ENCODE measurements around the gene AHI1.
"Not testable (repeated sequence)": the region's sequence is repeated elsewhere in the genome, so short reads cannot be mapped to it uniquely, and the experiment has no call there.

Gene AHI1

DNA sequence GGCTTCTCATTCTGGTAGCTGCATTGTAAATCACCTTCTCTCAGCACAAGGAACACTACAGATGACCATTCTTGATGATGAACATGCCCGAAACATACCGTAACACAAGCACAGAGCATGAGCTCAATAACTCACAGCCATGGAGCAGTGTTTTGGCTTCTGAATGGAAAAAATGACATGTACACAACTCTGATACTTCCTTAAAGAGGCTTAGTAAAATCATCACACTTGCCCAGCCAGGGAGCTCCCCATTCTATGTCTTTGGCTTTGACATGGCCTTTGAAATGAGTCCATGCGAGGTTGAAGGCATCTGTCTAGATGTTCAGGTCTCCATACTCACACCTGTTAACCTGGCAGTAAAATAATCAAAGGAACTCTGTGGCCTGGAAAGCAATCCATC is 228.8 kb downstream of the AHI1 start:
- Mint-ChIP-seq H3K36me3 (no peaks in the 10 kb centered on the region), H3K27ac (no peak overlapping the region), H3K27me3 (no peaks in the 10 kb centered on the region), H3K4me1 (no peaks in the 10 kb centered on the region), H3K9me3 (no peaks in the 10 kb centered on the region), H3K4me3 (no peak overlapping the region)

DNA sequence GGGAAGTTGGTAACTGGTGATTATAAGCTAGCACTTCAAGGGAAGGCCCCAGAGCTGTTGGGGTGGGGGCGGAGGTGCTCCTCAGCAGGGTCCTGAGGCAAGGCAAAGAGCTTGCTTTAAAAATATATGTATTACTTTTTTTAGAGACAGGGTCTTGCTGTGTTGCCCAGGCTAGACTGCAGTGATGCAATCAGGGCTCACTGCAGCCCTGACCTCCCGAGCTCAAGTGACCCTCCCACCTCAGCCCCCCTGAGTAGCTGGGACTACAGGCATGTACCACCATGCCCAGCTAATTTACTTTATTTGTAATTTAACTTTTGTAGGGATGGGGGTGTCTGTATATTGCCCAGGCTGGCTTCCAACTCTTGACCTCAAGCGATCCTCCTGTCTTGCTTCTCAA is 229.3 kb downstream of the AHI1 start:
- Mint-ChIP-seq H3K9me3 (no peaks in the 10 kb centered on the region), H3K36me3 (no peaks in the 10 kb centered on the region), H3K27me3 (no peaks in the 10 kb centered on the region), H3K27ac (no peak overlapping the region), H3K4me1 (no peaks in the 10 kb centered on the region), H3K4me3 (no peak overlapping the region)

DNA sequence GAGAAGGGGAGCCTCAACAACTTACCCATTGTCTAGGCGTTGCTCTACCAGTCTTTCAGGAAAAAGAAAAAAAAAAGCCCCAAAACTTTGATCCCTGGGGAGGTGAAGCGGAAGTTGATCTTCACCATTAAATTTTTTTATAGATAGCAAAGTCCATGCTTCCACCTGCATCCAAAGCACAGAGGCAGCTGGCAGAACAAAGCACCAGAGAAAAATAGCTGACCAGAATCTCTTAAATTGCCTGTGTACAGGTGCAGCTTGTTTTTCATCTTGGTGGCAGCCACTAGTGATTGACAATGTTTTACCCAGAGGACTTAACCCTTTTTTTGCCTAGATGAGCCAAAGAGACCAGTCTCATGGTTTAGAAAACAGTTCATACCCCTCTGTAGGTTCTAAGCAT is 230.5 kb downstream of the AHI1 start:
- no peaks in the 10 kb centered on the region for H3K4me1 Mint-ChIP-seq
- H3K27me3 Mint-ChIP-seq: no peaks in the 10 kb centered on the region
- no peaks in the 10 kb centered on the region for H3K36me3 Mint-ChIP-seq
- no peaks in the 10 kb centered on the region for H3K9me3 Mint-ChIP-seq
- no peak overlapping the region for H3K27ac Mint-ChIP-seq
- no peak overlapping the region for H3K4me3 Mint-ChIP-seq

DNA sequence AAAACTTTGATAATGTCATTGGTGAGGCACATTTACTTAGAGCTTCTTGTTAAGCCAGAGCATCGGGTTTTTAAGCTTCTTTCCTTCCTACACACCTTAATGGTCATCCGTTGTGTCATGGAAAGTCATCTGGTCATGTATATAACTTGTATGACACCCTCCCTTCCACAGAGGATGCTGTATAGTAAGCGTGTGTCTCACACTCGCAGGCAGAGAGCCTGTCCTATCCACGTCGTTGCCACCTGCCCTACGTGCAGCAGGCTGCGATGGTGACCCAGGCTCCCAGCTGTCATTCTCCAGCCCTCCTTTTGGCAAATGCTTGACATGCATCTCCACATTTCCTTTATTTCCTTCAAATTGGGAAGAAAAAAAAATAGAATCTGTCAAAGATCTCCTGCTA is 230.9 kb downstream of the AHI1 start:
- no peak overlapping the region for H3K4me3 Mint-ChIP-seq
- H3K36me3 Mint-ChIP-seq: no peaks in the 10 kb centered on the region
- H3K27ac Mint-ChIP-seq: no peak overlapping the region
- no peaks in the 10 kb centered on the region for H3K4me1 Mint-ChIP-seq
- no peaks in the 10 kb centered on the region for H3K27me3 Mint-ChIP-seq
- H3K9me3 Mint-ChIP-seq: no peaks in the 10 kb centered on the region

DNA sequence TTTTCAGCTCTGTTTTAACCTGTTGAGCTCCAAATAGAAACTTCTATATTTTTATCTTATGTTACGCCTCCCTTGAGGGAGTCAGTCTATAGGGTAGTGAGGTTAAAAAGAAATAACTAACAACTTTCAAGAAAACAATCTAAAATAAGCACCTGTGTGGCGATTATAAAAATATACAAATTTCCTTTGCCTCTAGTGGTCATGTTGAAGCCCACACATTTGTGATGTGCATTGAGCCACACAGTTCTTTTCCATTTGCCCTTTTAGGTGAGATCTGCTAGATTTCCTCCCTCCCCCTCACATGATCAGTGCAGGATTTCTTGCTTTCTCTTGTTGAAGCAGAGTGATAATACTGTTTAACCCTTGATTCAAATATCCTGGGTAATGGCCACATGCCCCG is 232.3 kb downstream of the AHI1 start:
- no peak overlapping the region for H3K27ac Mint-ChIP-seq
- H3K4me3 Mint-ChIP-seq: no peak overlapping the region
- no peaks in the 10 kb centered on the region for H3K9me3 Mint-ChIP-seq
- no peaks in the 10 kb centered on the region for H3K36me3 Mint-ChIP-seq
- H3K4me1 Mint-ChIP-seq: no peaks in the 10 kb centered on the region
- no peaks in the 10 kb centered on the region for H3K27me3 Mint-ChIP-seq

DNA sequence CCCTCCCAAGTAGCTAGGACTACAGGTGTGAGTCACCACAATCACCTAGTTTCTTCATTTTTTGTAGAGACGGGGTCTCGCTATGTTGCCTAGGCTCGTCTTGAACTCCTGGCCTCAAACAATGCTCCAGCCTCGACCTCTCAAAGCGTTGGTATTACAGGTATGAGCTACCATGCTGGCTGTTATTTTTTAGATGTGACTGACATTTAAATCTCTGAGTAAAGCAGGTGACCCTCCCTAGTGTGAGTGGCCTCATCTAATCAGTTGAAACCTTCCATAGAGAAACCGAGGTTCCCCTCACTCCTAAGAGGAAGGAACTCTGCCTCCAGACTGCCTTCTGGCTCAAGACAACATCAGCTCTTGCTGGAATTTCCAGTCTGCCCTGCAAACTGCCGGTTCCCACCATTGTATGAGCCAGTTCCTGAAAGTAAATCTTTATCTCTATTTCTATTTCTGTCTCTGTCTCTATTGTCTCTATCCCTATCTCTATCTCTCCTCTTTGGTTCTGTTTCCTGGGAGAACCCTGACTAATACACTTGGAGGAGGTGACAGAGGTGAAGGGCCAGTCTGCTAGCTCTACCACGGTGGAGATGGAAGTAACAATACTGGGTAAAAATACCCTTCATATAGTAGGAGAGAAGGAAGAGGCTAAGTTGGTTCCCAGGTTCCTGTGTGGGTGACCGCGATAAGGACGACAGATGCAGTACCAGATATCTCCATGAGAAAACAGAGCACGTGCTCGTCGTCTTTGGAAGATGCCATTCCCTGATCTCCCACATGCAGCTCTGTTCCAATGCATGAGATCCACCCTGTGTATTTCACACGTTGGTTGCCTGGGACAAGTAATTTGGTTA is 235.4 kb downstream of the AHI1 start:
- no peaks in the 10 kb centered on the region for H3K36me3 Mint-ChIP-seq
- no peak overlapping the region for H3K27ac Mint-ChIP-seq
- no peaks in the 10 kb centered on the region for H3K9me3 Mint-ChIP-seq
- H3K4me1 Mint-ChIP-seq: no peaks in the 10 kb centered on the region
- no peak overlapping the region for H3K4me3 Mint-ChIP-seq
- peaks cover 3% of the 10 kb centered on the region for H3K27me3 Mint-ChIP-seq

DNA sequence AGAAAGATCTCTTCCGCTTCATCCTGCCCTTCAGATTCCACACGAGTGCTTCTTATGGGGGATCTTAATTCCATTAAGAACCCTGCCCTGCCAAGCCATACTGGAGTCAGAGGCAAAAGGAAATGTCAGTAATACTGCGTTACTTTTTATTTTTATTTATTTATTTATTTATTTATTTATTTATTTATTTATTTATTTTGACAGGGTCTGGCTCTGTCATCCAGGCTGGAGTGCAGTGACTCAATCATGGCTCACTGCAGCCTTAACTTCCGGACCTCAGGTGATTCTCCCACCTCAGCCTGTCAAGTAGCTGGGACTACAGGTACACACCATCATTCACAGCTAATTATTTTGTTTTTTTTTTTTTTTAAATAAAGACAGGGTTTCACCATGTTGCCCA is 236.9 kb downstream of the AHI1 start:
- H3K9me3 Mint-ChIP-seq: no peaks in the 10 kb centered on the region
- H3K27ac Mint-ChIP-seq: no peak overlapping the region
- H3K4me3 Mint-ChIP-seq: no peak overlapping the region
- no peaks in the 10 kb centered on the region for H3K36me3 Mint-ChIP-seq
- H3K27me3 Mint-ChIP-seq: peaks cover 3% of the 10 kb centered on the region
- H3K4me1 Mint-ChIP-seq: no peaks in the 10 kb centered on the region

DNA sequence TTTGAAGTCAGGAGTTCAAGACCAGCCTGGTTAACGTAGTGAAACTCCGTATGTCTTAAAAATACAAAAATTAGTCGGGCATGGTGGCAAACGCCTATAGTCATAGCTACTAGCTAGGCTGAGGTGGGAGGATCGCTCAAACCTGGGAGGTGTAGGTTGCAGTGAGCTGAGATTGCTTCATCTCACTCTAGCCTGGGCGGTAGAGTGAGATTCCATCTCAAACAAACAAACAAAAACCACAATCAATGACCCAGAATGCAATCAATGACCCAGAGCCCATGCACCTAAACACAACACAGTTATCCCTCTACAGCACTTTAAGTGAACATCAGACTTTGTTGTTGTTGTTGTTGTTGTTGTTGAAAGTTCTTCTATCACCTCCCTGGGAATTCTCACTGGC is 238.6 kb downstream of the AHI1 start:
- Mint-ChIP-seq H3K27me3 (peaks cover 3% of the 10 kb centered on the region), H3K4me3 (no peak overlapping the region), H3K4me1 (no peaks in the 10 kb centered on the region), H3K36me3 (no peaks in the 10 kb centered on the region), H3K9me3 (no peaks in the 10 kb centered on the region), H3K27ac (no peak overlapping the region)

DNA sequence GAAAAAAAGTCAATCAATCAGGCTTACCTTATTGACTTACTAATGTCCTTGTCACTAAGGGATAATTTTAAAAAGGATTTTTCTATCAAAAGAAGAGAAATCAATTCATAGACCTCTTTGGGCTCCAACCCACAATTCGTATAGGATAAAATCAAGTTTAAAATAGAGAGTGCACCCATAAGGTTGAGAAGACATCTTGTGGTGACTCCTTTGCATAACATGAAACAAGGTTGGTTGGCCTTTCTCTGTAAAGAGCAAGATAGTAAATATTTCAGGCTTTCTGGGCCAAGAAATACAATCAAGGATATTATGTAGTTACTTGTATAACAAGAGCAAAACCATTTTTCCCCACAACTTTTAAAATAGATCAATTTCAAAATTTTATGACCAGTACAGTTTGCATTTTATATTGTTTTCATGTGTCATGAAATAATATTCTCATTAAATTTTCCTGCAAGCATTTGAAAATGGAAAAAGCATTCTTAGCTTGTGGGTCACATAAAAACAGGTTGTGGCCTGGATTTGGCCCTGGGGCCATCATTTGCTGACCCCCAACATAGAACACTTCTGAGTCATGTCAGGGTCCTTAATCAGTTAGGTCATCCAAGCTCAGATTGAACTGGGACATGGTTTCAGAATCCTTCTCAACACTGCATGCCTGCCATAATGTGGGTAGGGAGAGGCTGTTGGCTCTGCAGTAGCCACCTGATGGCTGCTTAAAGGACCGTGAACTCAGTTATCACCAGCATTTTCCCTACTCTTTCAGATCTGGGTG is 239.7 kb downstream of the AHI1 start:
- peaks cover 3% of the 10 kb centered on the region for H3K27me3 Mint-ChIP-seq
- H3K36me3 Mint-ChIP-seq: no peaks in the 10 kb centered on the region
- no peaks in the 10 kb centered on the region for H3K9me3 Mint-ChIP-seq
- H3K27ac Mint-ChIP-seq: no peak overlapping the region
- H3K4me1 Mint-ChIP-seq: no peaks in the 10 kb centered on the region
- H3K4me3 Mint-ChIP-seq: no peak overlapping the region

DNA sequence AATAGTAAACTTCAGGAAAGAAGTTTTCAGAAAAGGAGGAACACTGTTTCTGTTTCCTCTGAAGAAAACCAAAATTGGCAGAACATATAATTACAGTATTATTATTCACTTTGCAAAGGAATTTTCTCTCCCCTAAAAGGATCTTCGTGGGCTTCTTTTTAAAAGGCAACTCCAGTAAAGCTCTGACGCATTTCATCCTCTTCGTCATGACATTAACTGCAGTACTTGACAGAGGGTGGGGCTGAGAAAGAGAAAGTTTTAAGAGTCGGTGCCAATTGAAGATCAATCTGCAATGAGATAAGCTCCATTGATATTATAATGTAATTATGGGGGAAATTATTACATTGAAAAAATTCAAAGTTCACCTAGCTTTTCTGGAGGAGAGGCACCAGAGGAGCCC is 240.7 kb downstream of the AHI1 start:
- Mint-ChIP-seq H3K27me3 (peaks cover 3% of the 10 kb centered on the region), H3K4me1 (no peaks in the 10 kb centered on the region), H3K27ac (no peak overlapping the region), H3K9me3 (no peaks in the 10 kb centered on the region), H3K4me3 (no peak overlapping the region), H3K36me3 (no peaks in the 10 kb centered on the region)

DNA sequence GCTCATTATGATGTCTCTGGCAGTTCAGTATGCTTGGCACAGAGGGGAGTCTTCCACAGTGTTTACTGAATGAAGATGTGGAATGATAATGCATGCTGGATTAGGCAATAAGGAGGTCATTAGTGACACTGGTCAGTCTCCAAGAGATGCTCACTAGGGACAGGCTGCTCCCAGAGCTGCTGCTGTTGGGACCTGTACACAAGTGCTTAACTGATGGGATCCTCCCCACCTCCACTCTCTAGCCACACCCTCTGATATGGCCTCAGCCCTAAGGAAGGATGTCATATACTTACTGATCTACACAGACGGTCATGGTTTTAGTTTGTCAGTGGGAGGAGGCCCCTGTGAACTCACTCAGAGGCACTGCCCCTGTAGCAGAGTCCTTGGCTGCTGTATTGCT is 243.1 kb downstream of the AHI1 start:
- H3K4me1 Mint-ChIP-seq: peaks cover 7% of the 10 kb centered on the region
- no peaks in the 10 kb centered on the region for H3K9me3 Mint-ChIP-seq
- no peak overlapping the region for H3K4me3 Mint-ChIP-seq
- no peaks in the 10 kb centered on the region for H3K36me3 Mint-ChIP-seq
- no peak overlapping the region for H3K27ac Mint-ChIP-seq
- peaks cover 3% of the 10 kb centered on the region for H3K27me3 Mint-ChIP-seq

DNA sequence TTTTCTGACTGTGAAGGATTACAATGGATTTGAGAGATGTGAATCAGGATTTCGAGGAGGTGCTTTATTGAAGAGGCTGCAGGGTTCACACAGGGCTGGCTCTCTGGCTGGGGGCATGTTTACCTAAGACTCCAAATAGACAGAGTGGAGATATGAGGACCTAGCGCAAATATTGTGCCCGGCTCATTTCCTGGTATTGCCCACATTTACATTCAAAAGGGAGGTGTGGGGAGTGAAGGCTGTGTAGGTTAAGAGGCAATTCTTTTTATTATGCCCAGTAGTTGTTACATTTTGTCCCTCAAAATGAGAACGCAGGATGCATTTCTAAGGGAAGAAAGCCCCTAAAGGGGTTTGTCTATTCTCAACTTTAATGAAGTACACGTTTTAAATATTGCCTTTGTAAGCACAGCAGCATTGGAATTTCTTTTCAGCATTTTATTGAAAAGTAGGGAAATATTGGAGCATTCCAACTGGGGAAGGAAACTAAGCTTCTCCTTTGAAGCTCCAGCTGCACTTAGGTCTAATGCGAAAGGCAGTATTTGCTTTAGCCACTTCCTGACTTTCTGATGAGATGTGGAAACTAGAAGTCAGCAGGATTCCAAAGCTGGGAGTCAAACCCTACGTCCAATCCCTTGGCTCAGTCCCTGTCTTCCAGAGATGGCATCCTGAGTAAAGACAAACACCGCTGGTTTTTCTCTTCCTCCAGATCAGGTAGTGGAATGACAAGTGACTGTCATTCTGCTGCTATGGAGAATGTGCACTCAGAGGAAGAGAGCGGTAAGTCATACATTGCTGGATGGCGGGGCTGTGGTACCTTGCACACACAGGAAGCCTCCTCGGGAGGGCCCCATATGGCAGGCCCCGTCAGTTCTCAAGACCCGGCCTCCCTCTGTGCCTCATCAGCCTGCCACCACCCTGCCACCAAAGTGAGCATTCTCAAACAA is 245.8 kb downstream of the AHI1 start:
- Mint-ChIP-seq H3K36me3 (no peaks in the 10 kb centered on the region), H3K4me3 (no peak overlapping the region), H3K4me1 (peaks cover 8% of the 10 kb centered on the region), H3K27ac (no peak overlapping the region), H3K9me3 (no peaks in the 10 kb centered on the region), H3K27me3 (no peaks in the 10 kb centered on the region)

DNA sequence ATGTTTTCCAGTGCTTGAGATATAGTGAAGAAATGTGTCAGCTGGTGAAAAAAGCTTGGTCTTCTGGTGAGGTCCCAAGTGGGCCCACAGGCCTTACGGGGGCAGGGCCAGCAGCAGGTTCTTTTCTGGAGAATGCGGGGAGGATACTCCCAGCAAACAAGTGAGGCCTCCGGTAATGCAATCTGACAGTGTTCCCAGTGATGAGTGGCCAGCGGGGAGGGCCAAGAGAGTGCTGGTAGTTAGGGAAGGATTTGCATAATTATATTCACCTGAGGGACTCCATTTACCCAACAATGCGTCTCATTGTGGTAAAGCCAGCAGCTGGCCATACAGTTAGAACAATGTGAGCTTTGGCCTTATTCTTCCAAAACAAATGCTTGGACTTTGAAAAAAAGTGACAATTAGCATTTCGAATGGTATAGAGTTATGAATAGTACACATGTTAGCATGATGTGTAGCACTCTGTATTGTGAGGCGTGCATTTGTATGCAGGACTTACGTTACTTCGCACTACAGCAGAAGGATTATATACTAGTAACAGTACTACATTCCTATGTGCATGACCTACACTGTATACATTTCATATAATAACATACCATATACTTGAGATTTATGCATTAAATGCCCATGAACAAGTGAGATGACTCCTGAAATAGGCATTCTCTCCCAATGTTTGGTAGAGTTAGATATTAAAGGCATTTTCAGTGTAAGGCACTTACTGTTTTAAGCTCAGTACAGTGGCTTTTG is 246.6 kb downstream of the AHI1 start:
- Mint-ChIP-seq H3K27ac (no peak overlapping the region), H3K9me3 (no peaks in the 10 kb centered on the region), H3K36me3 (no peaks in the 10 kb centered on the region), H3K27me3 (no peaks in the 10 kb centered on the region), H3K4me1 (peaks cover 8% of the 10 kb centered on the region), H3K4me3 (no peak overlapping the region)

DNA sequence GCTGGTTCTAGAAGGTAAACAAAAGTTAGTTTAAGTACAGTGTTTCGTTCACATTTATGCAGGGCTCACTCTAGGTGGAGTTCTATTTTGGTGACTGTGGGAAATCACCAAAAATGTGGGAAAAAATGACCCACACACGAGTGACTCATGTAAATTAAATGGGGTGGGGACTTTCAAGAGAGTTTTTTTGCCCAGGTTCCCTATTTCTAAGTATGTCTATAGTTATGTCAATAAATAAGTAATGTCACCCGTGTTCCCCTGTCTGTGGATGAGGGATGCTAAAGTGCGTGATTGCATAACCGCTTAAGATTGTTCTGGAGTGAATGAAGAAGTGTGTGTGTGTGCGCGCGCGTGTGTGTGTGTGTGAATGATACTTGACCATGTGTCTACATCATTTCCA is 247.3 kb downstream of the AHI1 start:
- H3K9me3 Mint-ChIP-seq: no peaks in the 10 kb centered on the region
- H3K36me3 Mint-ChIP-seq: no peaks in the 10 kb centered on the region
- no peak overlapping the region for H3K27ac Mint-ChIP-seq
- peaks cover 8% of the 10 kb centered on the region for H3K4me1 Mint-ChIP-seq
- no peaks in the 10 kb centered on the region for H3K27me3 Mint-ChIP-seq
- H3K4me3 Mint-ChIP-seq: no peak overlapping the region

DNA sequence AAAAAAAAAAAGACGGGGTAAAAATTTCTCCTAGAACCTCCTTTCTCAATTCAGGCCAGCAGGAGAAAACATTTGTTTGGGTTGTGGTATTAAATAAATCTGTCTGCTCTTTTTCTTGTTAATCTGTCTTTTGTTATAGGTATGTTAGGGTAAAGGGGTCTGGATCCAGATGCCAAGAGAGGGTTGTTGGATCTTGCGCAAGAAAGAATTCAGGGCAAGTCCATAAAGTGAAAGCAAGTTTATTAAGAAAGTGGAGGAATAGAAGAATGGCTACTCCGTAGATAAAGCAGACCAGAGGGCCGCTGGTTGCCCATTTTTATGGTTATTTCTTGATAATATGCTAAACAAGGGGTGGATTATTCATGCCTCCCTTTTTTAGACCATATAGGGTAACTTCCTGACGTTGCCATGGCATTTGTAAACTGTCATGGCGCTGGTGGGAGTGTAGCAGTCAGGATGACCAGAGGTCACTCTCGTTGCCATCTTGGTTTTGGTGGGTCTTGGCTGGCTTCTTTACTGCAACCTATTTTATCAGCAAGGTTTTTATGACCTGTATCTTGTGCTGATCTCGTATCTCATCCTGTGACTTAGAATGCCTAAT is 251.0 kb downstream of the AHI1 start:
- not testable (repeated sequence) for H3K36me3 Mint-ChIP-seq, H3K27ac Mint-ChIP-seq, H3K9me3 Mint-ChIP-seq, H3K4me1 Mint-ChIP-seq, H3K27me3 Mint-ChIP-seq, H3K4me3 Mint-ChIP-seq
